ENCODE data around the gene ALDH4A1.
A peak's percentile ranks its signal among the peaks of the same experiment; 100 is the strongest.
"Not testable (repeated sequence)": the region's sequence is repeated elsewhere in the genome, so short reads cannot be mapped to it uniquely, and the experiment has no call there.

ALDH4A1 gene

DNA sequence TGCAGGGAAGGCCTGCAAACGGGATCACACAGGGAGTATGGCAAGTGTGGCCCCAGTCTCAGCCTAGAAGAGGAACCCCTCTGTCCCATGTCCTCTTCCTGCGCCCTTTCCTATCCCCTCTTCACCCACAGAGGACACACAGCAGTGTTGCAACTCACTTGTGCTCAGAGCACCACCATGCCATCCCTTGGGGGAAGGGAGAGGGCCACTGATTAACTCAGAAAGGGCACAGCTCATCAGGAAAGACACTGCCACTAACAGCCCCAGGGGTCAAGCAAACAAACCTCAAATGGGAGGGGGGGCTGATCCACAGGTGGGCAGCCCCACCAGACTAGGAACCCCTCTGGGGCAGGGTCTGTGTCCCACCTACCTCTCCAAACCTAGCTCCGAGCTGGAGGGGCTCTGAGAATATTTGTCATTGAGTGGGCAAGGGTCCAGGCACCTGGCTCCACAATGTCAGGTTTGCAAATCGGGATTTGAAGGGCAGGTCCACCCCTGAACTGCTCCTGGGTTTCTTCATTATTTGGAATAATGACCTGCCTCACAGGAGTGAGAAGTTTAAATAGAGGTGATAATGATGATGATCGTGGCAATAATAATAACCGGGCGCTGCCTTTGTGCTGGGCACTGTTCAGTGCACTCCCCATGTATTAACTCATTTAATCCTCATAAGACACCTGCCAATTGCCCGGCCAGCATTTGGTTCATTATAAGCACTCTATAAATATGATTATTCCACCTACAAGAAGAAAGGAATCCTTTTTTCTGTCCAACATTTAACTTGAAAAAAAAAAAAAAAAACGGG is 1.0 kb downstream of the ALDH4A1 start:
- DNase-seq = no peak

DNA sequence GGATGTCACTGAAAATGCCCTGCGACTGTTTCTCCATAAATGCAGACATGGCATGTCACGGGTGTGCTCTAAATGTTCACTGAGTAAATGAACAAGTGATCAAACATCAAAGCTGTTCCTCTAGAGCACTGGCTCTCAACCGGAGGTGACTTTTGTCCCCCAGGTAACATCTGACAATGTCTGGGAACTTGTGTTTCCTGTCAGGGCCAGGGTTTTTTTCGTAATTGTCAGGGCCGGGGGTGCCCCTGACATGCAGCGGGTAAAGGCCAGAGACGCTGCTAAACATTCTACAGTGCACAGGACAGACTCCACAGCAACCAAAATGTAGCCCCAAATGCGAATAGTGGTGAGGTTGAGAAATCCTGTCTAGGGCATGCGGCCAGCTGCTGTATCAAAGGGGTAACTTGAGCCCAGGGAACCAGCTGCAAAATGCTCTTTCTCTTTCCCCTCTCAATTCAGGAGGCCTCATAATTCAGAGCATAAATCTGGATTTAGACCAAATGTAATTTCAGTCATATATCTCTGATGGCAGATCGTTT is 2.0 kb downstream of the ALDH4A1 start:
- peak in 3 of 56 donors; percentile 2 to 37 (median 15) for DNase-seq

DNA sequence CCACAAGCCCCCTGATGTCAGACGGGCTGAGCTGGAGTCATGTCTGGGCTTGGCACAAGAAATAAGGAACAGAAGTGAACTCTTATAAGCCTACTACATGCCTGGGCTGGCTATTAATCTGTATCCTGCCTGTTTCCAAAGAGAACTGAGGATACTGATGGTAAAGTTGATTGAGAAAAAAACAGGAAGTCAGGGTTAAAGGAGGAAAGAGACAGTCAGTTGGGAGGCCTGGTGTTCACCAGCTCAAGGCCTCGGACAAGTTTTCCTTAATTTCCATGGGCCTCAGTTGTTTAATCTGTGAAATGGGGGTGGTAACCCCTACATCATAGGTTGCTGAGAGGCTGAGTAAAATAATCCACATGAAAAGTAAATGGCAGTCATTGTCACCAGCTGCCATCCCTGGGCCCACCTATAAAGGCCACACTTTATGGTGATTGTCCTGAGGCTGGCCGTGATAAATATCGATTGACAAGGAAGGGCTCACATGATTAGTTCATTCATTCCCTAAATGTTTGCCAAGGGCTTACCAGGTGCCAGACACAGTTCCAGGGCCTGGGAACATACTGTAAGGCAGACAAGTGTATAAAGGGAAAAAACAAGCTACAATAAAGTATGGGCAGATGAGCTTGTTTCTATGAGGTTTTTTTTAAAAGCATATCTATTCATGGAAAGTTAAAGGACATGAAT is 2.8 kb downstream of the ALDH4A1 start:
- no peak for DNase-seq

DNA sequence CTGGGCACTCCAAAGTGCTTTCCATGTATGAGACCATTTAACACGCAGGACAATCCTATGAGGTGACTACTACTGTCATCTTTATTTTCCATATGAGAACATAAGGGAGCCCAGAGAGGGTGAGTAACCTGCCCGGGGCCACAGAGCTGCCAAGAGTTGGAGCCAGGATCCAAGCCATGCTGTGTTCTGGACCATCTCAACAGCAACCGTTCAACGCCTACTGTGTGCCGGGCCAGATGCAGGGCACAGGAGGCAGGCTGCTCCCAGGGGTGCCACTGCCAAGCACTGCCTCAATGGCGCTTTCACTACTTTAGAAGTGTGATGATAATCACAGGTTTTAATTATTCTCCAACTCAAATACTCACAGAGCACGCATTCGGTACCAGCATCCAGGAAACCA is 3.8 kb downstream of the ALDH4A1 start:
- DNase-seq = no peak

- no peak for DNase-seq
Observed at GRCh38 chr1:18895317-18895716, 7.0 kb downstream of the ALDH4A1 start.

- no peak for DNase-seq
Observed at GRCh38 chr1:18893120-18893519, 9.2 kb downstream of the ALDH4A1 start.

DNA sequence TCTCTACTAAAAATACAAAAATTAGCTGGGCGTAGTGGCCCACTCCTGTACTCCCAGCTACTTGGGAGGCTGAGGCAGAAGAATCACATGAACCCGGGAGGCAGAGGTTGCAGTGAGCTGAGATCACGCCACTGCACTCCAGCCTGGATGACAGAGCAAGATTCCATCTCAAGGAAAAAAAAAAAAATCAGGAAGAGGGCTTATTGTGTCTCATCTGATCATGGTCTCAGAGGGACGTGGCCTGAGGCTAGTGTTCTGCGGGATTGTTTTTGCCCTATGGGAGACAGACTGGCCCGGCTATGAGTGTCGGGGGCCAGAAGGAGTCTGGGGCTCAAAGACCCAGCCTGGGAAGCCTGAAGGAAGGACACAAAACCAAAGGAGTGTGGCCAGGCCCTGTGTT is 10.5 kb downstream of the ALDH4A1 start:
- DNase-seq = not testable (repeated sequence)

- no peak for DNase-seq
Observed at GRCh38 chr1:18891426-18891780, 11.0 kb downstream of the ALDH4A1 start.

- peak in 33 of 56 donors; percentile 3 to 68 (median 29) for DNase-seq
Observed at GRCh38 chr1:18890706-18891425, 11.5 kb downstream of the ALDH4A1 start.

DNA sequence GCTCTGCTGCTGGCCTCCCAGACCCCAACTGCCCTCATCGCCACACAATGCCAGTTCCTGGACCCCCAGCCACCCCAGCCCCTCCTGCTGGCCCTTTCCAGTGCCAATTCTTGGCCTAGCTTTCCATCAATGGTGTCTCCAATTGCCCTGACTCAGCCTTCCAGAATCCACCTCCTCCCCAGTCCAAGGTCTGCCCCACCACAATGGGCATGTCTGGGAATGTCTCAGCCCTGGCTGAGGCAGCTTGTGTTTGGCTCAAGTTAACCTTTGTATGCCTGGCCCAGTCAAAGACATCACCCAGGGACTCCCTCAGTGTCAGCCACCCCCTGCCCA is 16.4 kb downstream of the ALDH4A1 start:
- DNase-seq = peak in 2 of 56 donors; percentile 6 to 20

GRCh38 chr1:18885311-18886002 is 16.9 kb downstream of the ALDH4A1 start:
- DNase-seq = no peak

DNA sequence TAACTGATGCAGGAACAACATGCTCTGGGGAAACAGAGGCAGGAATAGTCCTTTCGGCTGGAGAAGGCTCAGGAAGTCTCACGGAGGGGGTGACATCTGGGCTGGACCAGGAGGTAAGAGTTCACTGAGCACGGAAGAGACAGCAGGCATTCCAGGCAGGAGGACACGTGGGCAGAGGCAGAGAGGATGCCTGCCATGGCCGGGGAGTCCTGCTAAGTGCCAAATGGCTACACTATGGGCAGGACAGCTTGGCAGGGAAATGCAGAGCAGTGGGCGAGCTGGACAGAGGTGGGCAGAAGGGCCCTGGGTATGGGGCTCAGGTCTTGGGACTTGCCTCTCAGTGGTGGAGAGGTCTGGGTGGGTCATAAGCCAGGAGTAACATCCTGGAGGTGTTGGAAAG is 17.6 kb downstream of the ALDH4A1 start:
- no peak for DNase-seq

- DNase-seq = no peak
Observed at GRCh38 chr1:18884419-18884717, 18.0 kb downstream of the ALDH4A1 start.

- peak in 54 of 56 donors; percentile 14 to 85 (median 58) for DNase-seq
Observed at GRCh38 chr1:18883636-18884418, 18.5 kb downstream of the ALDH4A1 start.

DNA sequence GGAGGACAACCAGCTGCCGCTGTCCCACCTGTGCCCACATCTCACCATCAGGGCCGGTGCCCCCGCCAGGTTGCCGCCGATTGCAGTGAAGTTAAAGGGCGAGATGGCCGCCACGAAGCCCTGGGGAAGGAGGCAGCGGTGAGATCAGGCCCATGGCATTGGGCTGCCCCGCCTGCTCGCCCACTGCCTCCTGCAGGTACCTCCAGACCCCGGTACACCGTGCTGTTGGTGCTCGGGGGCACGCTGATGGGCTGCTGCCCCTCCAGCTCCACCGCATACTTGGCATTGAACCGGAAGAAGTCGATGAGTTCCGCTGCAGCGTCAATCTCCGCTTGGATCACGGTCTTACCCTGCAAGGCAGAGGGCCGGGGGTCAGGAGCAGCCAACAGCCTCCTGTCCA is 19.3 kb downstream of the ALDH4A1 start:
- DNase-seq = no peak

DNA sequence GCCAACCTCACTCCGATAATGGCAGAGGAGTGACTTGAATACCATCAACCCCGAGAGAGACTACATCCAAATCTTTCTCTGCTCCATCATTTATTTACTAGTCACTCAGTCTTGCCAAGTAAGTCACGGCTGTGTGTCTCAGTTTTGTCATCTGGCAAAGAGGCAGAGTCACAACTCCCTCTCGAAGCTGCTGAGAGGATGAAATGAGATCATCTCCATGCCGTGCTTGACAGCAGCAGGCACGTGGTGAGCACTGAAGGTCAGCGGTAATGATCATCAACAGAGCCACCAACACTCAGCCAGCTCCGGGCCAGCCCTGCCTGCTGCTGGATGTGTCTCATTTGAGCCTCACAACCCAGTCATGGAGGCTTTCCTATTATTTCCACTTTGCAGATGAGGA is 19.9 kb downstream of the ALDH4A1 start:
- DNase-seq = peak in 16 of 56 donors; percentile 5 to 65 (median 18)

GRCh38 chr1:18881642-18882431 is 20.5 kb downstream of the ALDH4A1 start:
- no peak for DNase-seq

DNA sequence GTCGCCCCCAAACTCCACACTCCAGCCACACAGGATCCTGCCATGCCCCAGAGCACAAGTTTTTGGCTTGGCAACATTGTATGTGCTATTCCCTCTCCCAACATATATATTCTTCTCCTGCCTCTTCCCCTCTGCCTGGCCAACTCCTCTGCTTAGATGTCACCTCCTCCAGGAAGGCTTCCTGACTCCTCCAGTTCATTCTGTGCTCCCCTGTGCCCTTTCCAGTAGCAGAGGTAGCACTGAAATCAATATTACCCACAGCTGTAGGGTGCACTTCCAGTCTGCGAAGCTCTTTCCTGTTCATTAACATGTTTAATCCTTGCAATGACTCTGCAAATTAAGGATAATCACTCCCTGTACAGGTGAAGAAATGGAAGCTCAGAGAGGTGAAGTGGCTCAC is 21.2 kb downstream of the ALDH4A1 start:
- no peak for DNase-seq

DNA sequence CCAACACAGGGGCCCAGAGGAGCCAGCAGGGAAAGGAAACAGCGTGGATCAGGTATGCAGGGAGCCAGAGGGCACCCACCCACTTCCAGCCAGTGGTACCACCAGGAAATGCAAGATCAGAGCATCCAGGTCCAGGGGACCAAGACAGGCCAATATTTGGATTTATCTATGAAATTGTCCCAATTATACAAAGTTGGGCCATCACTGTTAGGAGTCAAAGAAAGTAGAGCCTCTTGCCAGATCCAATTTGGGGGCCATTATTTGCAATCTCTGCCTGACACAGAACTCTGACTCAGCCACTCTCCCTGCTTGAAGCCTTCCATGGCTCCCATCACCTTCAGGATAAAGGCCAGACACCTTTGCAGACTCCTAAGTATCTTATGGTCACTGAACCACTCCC is 21.8 kb downstream of the ALDH4A1 start:
- no peak for DNase-seq

DNA sequence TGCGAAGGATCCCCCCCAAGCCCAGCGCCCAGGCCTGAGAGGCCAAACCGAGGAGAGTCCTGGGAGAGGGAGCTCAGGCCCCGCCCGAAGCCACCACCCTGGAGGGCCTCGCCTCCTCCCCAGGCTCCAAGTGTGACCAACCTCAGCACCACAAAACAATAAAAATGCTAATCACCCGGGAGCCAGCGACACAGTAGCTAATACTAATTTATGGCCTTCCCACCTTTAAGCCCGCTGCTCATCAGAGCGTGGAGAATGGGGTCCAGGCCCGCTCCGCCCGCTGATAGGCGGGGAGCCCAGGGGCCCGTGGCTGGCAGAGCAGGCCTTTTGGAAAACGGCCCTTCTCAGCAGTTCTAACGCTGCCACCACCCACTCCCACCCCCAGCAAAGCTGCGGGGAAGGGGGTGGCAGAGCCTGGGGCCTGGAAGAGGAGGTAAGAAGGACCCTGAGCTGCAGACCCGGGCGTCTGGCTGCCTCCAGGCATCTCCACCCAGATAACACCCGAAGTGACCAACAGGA is 22.5 kb downstream of the ALDH4A1 start:
- no peak for DNase-seq

Measured in amygdala (tissue), 56 donors.